Common myeloid progenitor, CD34-positive (primary cell): ENCODE data around the gene CRAT.
A peak's percentile ranks its signal among the peaks of the same experiment; 100 is the strongest.

ENCODE experiments used
- CTCF ChIA-PET: fragments of 350-600 bp; sonication (Branson Sonifier 250); formaldehyde crosslinking; loops from one replicate; lab custom pipeline; 2021; ENCODE audit warnings: antibody characterized with exemption; lab: Charles Lee
- POLR2A ChIA-PET: fragments of 350-600 bp; sonication (Branson Sonifier 250); formaldehyde crosslinking; loops from one replicate; lab custom pipeline; 2021; ENCODE audit warnings: antibody characterized with exemption; lab: Charles Lee
- DNase-seq, 3 donors: peaks; one replicate each; pipeline versions ENCODE4 v3.0.0 to v3.0.0-alpha.2; 2013
- H3K27ac ChIP-seq, 2 experiments: 1 replicate in 1 of 2; 2 replicates in 1 of 2; pipeline ENCODE4 v1.7.0; 2013; ENCODE audit warnings: inconsistent platforms in 2 of 2, low read length in 2 of 2, mild to moderate bottlenecking in 2 of 2, low read depth in 1 of 2, moderate library complexity in 1 of 2; ENCODE audit not compliant: severe bottlenecking in 2 of 2, insufficient read depth in 1 of 2, poor library complexity in 1 of 2
- H3K27me3 ChIP-seq, 5 experiments: replicated peaks in 2 of 5; 1 replicate in 3 of 5; 2 replicates in 2 of 5; pipeline versions ENCODE4 v1.6.1 to v1.7.0; 2013; ENCODE audit warnings: low read length in 4 of 5, mild to moderate bottlenecking in 2 of 5, moderate library complexity in 2 of 5, inconsistent platforms in 1 of 5; ENCODE audit not compliant: insufficient read depth in 5 of 5, control insufficient read depth in 4 of 5
- H3K36me3 ChIP-seq, 4 experiments: 1 replicate in 2 of 4; 2 replicates in 2 of 4; pipeline versions ENCODE4 v1.6.1 to v1.7.0; 2013; ENCODE audit warnings: low read length in 3 of 4, control low read depth in 1 of 4, mild to moderate bottlenecking in 1 of 4; ENCODE audit not compliant: control insufficient read depth in 4 of 4, insufficient read depth in 4 of 4
- H3K4me1 ChIP-seq, 4 experiments: 1 replicate in 3 of 4; 2 replicates in 1 of 4; pipeline versions ENCODE4 v1.6.1 to v1.7.1; 2013; ENCODE audit warnings: low read length in 3 of 4, mild to moderate bottlenecking in 3 of 4, control low read depth in 1 of 4, inconsistent platforms in 1 of 4, moderate library complexity in 1 of 4; ENCODE audit not compliant: control insufficient read depth in 4 of 4, insufficient read depth in 4 of 4; ENCODE audit errors: control extremely low read depth in 1 of 4
- H3K4me3 ChIP-seq, 7 experiments: 1 replicate in 4 of 7; 2 replicates in 3 of 7; pipeline versions ENCODE4 v1.5.1 to v1.7.0; 2013; ENCODE audit warnings: mild to moderate bottlenecking in 7 of 7, low read length in 6 of 7, moderate library complexity in 6 of 7, inconsistent platforms in 2 of 7, low read depth in 2 of 7, control low read depth in 1 of 7; ENCODE audit not compliant: insufficient read depth in 4 of 7, control insufficient read depth in 1 of 7; ENCODE audit errors: extremely low read depth in 1 of 7
- H3K9me3 ChIP-seq, 5 experiments: 1 replicate in 4 of 5; 2 replicates in 1 of 5; pipeline versions ENCODE4 v1.6.1 to v1.7.1; 2013; ENCODE audit warnings: low read length in 4 of 5, mild to moderate bottlenecking in 2 of 5, inconsistent platforms in 1 of 5, low read depth in 1 of 5, moderate library complexity in 1 of 5; ENCODE audit not compliant: control insufficient read depth in 4 of 5, insufficient read depth in 2 of 5; ENCODE audit errors: control extremely low read depth in 1 of 5
- whole genome bisulfite sequencing: methylation state at CpG from one replicate; pipeline ENCODE4 v1.1.5; 2013; ENCODE audit not compliant: insufficient coverage; 5-methylcytosine and 5-hydroxymethylcytosine counted together

Gene CRAT

GRCh38 chr9:129142138-129142935 is 31.7 kb upstream of the CRAT start:
- CTCF ChIA-PET: interaction anchor here (0.8 to 2.9 kb wide), 24 partner anchors 8 to 496 kb away, joined by 3 to 46 read pairs (median 5); partner anchors contain the start of gene IER5L
- DNase-seq: no peak
- no peaks in the 10 kb centered on the region for H3K27me3 ChIP-seq
- H3K27ac ChIP-seq: no peak overlapping the region
- no peaks in the 10 kb centered on the region for H3K9me3 ChIP-seq
- WGBS: 89% methylated on average over 11 of the region's 15 CpGs
- peaks cover 0 to 50% (median 32%) of the 10 kb centered on the region in 4 experiments for H3K36me3 ChIP-seq
- POLR2A ChIA-PET: interaction anchor here (1.0 kb wide), 2 partner anchors 32 to 478 kb away, joined by 3 to 4 read pairs; no protein-coding TSS in a partner anchor
- peak overlapping the region in 1 of 7 experiments; percentile 7 for H3K4me3 ChIP-seq
- H3K4me1 ChIP-seq: peaks cover 4 to 50% (median 45%) of the 10 kb centered on the region in 4 experiments

GRCh38 chr9:129141066-129142041 is 30.8 kb upstream of the CRAT start:
- Histone ChIP-seq H3K27me3 (no peaks in the 10 kb centered on the region), H3K36me3 (peaks cover 3 to 49% (median 36%) of the 10 kb centered on the region in 4 experiments), H3K27ac (peak overlapping the region; percentile 72 to 96), H3K9me3 (no peaks in the 10 kb centered on the region), H3K4me3 (peak overlapping the region in 5 of 7 experiments; percentile 9 to 59 (median 40)), H3K4me1 (peaks cover 4 to 50% (median 45%) of the 10 kb centered on the region in 4 experiments)
- WGBS: 18% methylated on average over 7 of the region's 13 CpGs
- peak; percentile 76 to 85 (median 79) for DNase-seq
- POLR2A ChIA-PET: interaction anchor here (1.0 to 1.5 kb wide), 2 partner anchors 36 to 479 kb away, joined by 3 to 7 read pairs; partner anchors contain the start of gene IER5L
- CTCF ChIA-PET: interaction anchor here (1.2 to 5.4 kb wide), 19 partner anchors 10 to 498 kb away, joined by 4 to 57 read pairs (median 7); partner anchors contain the start of genes C9orf50 and NTMT1

GRCh38 chr9:129140397-129141065 is 29.9 kb upstream of the CRAT start:
- peak overlapping the region in 6 of 7 experiments; percentile 9 to 70 (median 44) for H3K4me3 ChIP-seq
- H3K36me3 ChIP-seq: peaks cover 3 to 48% (median 36%) of the 10 kb centered on the region in 4 experiments
- ChIA-PET POLR2A (interaction anchor here (1.2 to 1.9 kb wide), 4 partner anchors 9 to 470 kb away, joined by 3 to 7 read pairs (median 4); partner anchors contain the start of gene IER5L), CTCF (interaction anchor here (1.0 to 5.4 kb wide), 17 partner anchors 9 to 499 kb away, joined by 3 to 57 read pairs (median 5); partner anchors contain the start of genes C9orf50, IER5L and NTMT1)
- 56% methylated on average over 6 of the region's 8 CpGs for WGBS
- no peak for DNase-seq
- peaks cover 4 to 50% (median 45%) of the 10 kb centered on the region in 4 experiments for H3K4me1 ChIP-seq
- H3K27ac ChIP-seq: peak overlapping the region; percentile 89 to 96
- no peaks in the 10 kb centered on the region for H3K27me3 ChIP-seq
- H3K9me3 ChIP-seq: no peaks in the 10 kb centered on the region

- DNase-seq: peak; percentile 88 to 96 (median 94)
- CTCF ChIA-PET: interaction anchor here (1.0 to 5.4 kb wide), 19 partner anchors 9 to 499 kb away, joined by 3 to 57 read pairs (median 5); partner anchors contain the start of genes C9orf50, IER5L and NTMT1
- Histone ChIP-seq H3K9me3 (no peaks in the 10 kb centered on the region), H3K4me3 (peak overlapping the region in 5 of 7 experiments; percentile 31 to 70 (median 55)), H3K4me1 (peaks cover 4 to 50% (median 45%) of the 10 kb centered on the region in 4 experiments), H3K36me3 (peaks cover 3 to 48% (median 37%) of the 10 kb centered on the region in 4 experiments), H3K27ac (peak overlapping the region; percentile 89 to 96), H3K27me3 (no peaks in the 10 kb centered on the region)
- WGBS: 0% methylated on average over 6 of the region's 11 CpGs
- POLR2A ChIA-PET: interaction anchor here (1.2 to 1.9 kb wide), 4 partner anchors 9 to 471 kb away, joined by 3 to 7 read pairs (median 4); partner anchors contain the start of gene IER5L
Measured at GRCh38 chr9:129139993-129140396, 29.4 kb upstream of the CRAT start.

GRCh38 chr9:129139233-129139992 is 28.8 kb upstream of the CRAT start:
- H3K9me3 ChIP-seq: no peaks in the 10 kb centered on the region
- peak overlapping the region in 5 of 7 experiments; percentile 31 to 70 (median 55) for H3K4me3 ChIP-seq
- peaks cover 4 to 50% (median 45%) of the 10 kb centered on the region in 4 experiments for H3K4me1 ChIP-seq
- CTCF ChIA-PET: interaction anchor here (0.8 to 5.4 kb wide), 29 partner anchors 8 to 500 kb away, joined by 3 to 57 read pairs (median 5); partner anchors contain the start of genes C9orf50, IER5L and NTMT1
- peak overlapping the region; percentile 89 to 96 for H3K27ac ChIP-seq
- WGBS: 19% methylated on average over 11 of the region's 13 CpGs
- peak; percentile 82 to 90 (median 88) for DNase-seq
- POLR2A ChIA-PET: interaction anchor here (1.0 to 1.9 kb wide), 5 partner anchors 8 to 472 kb away, joined by 3 to 7 read pairs (median 4); partner anchors contain the start of gene IER5L
- no peaks in the 10 kb centered on the region for H3K27me3 ChIP-seq
- peaks cover 3 to 53% (median 42%) of the 10 kb centered on the region in 4 experiments for H3K36me3 ChIP-seq
